GM19238 (cell line): Measurements from ENCODE around the gene HMCN2.
A peak's percentile ranks its signal among the peaks of the same experiment; 100 is the strongest.

Experiments
- DNase-seq: peaks from one replicate; pipeline ENCODE4 v3.0.0; 2011; ENCODE audit warnings: low spot score; ENCODE audit not compliant: insufficient read length

HMCN2 gene, protein sequence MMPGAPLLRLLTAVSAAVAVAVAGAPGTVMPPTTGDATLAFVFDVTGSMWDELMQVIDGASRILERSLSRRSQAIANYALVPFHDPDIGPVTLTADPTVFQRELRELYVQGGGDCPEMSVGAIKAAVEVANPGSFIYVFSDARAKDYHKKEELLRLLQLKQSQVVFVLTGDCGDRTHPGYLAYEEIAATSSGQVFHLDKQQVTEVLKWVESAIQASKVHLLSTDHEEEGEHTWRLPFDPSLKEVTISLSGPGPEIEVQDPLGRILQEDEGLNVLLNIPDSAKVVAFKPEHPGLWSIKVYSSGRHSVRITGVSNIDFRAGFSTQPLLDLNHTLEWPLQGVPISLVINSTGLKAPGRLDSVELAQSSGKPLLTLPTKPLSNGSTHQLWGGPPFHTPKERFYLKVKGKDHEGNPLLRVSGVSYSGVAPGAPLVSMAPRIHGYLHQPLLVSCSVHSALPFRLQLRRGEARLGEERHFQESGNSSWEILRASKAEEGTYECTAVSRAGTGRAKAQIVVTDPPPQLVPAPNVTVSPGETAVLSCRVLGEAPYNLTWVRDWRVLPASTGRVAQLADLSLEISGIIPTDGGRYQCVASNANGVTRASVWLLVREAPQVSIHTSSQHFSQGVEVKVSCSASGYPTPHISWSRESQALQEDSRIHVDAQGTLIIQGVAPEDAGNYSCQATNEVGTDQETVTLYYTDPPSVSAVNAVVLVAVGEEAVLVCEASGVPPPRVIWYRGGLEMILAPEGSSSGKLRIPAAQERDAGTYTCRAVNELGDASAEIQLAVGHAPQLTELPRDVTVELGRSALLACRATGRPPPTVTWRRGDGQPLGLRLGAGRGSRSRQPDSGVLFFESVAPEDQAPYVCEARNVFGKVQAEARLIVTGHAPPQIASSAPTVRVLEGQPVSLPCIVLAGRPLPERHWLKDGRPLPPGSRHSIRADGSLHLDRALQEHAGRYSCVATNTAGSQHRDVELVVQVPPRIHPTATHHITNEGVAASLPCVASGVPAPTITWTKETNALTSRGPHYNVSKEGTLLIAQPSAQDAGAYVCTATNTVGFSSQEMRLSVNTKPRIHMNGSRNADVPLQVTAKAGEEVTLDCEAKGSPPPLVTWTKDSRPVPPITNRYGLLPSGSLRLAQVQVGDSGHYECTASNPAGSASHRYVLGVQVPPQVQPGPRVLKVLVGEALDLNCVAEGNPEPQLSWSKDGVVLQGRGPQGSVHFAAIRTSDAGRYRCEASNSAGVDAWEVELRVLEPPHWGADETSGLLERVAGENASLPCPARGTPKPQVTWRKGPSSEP (N-terminal part only)

DNA sequence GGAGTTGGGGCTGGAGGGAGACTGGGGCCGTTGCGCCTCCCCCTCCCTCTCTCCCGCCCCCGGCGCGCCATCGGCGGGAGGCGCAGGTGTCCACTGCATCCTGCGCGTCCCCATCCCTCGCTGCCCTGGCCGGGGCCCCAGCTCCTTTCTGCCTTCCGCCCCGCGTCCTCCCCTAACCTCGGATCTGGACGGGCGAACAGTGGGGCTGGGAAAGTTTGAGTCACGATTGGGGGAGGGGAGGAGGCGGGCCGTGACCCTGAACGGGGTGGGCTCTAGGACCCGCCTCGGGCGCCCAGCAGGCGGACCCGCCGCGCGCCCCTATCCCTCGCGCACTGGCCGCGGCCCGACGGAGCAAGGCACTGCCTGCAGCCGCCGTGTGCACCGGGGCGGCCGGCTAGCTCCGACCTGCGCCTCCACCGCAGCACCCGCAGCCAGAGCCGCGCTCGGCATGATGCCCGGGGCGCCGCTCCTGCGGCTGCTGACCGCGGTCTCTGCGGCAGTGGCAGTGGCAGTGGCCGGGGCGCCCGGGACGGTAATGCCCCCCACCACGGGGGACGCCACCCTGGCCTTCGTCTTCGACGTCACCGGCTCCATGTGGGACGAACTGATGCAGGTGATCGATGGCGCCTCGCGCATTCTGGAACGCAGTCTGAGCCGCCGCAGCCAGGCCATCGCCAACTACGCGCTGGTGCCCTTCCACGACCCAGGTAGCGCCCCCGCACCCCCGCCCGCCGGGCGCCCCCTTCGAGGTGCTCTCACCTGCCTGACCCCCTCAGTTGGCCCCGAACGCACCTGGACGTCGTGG lies at the start of gene HMCN2:
Gene HMCN2 (plus strand): TSS at position 330 of the 805 bp plus-strand sequence. CDS start 119 bp downstream, at position 449.
- no peak for DNase-seq

DNA sequence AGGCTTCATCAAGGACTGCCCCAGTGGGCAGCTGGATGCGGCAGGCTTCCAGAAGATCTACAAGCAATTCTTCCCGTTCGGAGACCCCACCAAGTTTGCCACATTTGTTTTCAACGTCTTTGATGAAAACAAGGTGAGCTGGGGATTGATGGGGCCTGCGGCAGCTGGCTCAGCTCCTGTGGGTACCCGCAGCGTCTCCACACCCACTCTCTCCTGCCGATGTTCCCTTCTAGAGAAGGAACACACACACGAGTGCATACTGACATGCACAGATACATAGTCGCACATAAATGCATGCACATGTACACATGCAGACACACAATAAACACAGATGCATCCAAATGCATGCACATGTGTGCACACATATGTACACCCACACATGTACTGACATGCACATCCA lies 47.7 kb upstream of the HMCN2 start:
- DNase-seq = no peak

DNA sequence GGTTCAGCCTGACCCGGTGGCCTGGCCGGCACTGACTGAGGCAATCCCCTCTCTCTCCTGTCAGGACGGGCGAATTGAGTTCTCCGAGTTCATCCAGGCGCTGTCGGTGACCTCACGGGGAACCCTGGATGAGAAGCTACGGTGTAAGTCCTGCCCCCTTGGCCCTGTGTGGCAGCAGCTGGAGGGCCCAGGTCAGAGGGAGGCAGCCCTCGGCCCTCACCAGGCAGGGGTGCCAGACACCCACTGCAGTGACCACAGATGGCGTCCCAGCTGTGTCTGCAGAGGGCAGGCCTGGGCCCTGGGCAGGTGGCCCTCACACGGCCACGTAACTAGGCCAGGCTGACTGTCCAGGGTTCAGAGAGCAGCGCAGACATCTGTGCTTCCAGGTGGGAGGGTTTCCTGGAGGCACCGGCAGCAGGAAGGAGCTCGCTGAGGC lies 45.9 kb upstream of the HMCN2 start:
- DNase-seq = no peak

DNA sequence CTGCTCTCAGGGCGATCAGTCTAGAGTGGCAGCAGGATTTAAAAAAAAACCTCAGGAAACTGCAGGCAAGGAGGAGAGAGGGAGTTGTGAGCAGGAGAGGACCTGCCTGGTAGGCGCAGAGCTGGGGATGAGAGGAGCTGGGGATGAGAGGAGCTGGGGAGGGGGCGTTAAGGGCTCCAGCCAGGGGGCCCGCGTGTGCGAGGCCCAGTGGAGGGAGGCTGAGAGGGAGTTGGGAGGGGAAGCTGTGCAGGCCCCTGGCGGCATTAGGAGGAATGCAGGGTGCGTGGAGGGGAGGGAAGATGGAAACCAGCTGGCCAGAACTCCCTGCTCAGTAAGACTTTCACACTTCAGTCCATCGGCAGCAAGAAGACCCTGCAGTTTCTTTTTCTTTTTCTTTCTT lies 45.2 kb upstream of the HMCN2 start:
- no peak for DNase-seq

DNA sequence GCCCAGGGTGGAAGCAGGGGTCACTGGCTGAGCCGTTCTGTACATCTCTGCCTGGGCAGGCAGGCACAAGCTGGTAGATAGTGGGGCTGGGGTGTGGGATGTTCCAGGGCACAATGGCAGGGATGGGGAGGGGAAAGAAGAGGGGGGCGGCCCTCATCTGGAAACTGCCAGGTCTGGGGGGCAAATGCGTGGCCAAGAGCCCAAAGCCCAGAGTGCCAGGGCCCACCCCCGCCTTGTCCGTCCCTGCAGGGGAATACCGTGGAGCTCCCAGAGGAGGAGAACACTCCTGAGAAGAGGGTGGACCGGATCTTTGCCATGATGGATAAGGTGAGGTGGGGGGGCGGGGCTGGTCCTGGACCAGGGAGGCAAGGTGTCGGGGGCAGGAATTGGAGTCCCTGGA lies 42.7 kb upstream of the HMCN2 start:
- no peak for DNase-seq

DNA sequence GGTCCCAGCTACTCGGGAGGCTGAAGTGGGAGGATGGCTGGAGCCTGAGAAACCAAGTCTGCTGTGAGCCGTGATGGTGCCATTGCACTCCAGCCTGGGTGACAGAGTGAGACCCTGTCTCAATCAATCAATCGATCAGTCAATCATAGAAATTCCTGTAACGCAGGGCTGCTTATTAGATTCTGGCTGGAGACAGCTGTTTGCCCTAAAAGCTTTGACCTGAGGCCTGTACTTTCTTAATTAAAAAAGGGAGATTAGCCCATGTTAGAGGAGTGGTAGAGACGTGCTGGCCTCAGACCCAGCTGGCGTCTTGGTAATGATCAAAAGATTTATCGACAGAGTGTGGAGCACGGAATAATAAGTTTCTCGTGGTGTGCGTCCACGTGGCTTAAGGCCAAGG lies 40.5 kb upstream of the HMCN2 start:
- no peak for DNase-seq

DNA sequence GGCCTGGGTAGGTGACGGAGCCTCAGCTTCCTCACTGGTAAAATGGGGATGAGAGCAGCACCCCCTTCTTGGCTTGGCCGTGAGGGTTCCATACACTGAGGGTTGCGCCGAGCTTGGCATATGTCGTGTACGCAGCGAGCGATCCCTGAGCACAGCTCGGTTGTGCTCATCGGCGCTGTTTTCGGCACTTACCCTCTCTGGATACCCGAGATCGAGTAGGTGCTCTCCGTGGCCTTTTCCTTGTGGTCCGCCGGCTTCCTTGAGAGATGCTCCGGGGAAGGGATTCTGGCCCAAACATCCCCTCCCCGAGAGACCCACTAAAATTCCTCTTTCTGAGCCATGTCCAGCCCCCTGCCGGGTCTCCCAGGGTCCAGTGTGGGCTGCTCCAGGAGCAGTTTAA lies 40.0 kb upstream of the HMCN2 start:
- DNase-seq = no peak

DNA sequence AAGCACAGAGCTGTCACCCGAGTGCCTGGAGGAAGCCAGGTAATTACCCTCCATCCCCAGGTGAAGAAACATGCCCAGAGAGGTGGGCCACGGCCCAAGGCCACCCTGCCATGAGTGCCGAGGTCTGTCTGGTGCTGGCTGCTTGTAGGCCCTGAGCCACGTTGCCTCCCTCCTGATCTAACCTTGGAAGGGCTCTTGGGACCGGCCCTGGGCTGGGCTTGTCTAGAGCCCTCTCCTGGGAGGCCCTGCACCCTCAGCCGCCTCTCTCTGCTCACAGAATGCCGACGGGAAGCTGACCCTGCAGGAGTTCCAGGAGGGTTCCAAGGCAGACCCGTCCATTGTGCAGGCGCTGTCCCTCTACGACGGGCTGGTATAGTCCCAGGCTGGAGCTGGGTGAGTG lies 39.4 kb upstream of the HMCN2 start:
- DNase-seq = no peak

DNA sequence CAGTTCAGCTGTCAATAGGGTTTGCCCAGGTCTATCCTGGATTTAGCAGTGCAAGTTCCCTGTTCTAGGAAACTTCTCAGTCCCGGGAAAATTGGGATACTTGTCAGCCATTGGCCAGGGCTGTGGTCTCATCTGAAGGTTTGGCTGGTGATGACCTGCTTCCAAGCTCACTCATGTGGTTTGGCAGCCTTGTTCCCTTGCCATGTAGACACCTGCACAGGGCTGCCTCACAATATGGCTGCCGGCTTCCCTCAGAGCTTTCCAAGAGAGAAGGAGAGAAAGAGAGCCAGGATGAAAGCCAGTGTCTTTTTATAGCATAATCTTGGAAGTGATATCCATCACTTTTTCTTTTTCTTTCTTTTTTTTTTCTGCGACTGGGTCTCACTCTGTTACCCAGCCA lies 37.7 kb upstream of the HMCN2 start:
- no peak for DNase-seq

DNA sequence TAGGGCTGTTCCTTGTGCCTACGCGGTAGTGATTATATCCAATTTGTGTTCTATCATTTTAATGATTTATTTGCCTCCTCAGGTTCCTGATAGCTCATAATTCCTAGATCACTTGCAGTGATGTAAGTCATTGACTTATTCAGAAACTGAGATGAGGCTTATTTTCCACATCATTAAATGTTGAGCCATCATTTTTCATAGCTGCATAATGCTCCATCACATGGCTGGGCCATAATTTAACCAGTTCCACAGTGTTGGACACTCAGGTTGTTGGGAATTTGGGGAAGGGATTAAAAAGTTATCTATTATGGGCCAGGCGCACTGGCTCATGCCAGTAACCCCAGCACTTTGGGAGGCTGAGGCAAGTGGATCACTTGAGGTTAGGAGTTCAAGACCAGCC lies 35.8 kb upstream of the HMCN2 start:
- no peak for DNase-seq

DNA sequence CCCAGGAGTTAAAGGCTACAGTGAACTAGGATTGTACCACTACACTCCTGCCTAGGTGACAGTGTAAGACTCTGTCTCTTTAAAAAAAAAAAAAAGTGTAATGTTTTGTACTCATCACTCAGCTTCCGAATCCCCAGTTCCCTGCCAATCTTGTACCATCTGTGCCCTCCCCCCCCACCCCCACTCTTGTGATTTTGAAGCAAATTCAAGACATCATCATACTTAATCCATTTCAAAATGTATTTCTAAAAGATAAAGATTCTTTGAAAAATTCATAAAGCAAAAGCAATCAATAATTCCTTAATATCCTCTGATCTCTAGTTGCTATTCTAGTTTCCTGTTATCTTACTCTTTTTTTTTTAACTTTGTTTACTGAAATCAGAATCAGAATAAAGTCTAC lies 34.9 kb upstream of the HMCN2 start:
- no peak for DNase-seq

DNA sequence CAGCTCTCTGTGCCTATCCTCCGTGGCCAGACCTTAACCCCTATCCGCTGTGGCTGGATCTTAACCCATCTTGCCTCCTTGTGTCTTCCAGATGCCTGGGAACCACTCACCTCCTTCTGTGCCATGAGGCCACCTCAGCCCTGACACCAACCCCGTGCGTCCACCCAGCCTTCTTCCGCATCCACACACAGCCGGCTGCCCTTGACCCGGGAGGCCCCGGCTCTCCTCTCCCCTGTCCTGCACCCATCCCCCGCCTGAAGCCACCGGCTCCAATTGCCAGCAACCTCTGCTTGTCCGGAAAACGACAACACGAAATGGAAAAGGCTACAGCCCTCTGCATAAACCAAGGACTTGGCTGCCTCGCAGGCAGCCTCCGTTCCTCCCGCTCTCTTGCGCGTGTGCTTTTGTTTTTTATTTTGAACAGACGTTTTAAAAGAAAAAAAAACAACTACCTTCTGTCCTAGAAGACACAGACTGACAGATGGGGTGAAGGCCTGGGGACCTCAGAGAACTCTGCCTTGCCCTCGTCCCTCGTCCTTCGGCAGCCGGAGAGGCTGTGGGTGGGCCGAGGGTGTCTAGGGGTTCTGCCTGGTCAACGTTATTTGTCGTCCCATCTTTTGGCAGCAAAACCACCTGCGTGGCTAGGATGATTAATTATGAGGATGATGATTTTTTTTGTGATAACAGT lies 32.5 kb upstream of the HMCN2 start:
- DNase-seq = no peak

DNA sequence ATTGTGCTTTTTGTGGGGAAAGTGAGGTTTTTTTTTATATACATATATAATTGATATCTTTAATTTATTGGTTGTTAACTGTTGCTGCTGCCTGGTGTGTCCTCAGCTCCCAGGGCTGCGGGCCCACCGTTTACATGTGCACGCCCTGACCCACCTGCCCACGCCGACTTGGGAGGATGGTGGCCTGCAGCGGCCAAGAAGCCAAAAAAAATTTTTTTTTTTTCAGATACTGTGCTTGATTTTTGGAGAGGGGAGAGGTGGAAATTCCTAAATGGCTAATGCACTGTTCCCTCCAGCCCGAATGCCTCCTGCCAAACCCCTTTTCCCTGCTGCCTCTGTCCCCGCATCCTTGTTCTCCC lies 32.0 kb upstream of the HMCN2 start:
- DNase-seq = no peak

DNA sequence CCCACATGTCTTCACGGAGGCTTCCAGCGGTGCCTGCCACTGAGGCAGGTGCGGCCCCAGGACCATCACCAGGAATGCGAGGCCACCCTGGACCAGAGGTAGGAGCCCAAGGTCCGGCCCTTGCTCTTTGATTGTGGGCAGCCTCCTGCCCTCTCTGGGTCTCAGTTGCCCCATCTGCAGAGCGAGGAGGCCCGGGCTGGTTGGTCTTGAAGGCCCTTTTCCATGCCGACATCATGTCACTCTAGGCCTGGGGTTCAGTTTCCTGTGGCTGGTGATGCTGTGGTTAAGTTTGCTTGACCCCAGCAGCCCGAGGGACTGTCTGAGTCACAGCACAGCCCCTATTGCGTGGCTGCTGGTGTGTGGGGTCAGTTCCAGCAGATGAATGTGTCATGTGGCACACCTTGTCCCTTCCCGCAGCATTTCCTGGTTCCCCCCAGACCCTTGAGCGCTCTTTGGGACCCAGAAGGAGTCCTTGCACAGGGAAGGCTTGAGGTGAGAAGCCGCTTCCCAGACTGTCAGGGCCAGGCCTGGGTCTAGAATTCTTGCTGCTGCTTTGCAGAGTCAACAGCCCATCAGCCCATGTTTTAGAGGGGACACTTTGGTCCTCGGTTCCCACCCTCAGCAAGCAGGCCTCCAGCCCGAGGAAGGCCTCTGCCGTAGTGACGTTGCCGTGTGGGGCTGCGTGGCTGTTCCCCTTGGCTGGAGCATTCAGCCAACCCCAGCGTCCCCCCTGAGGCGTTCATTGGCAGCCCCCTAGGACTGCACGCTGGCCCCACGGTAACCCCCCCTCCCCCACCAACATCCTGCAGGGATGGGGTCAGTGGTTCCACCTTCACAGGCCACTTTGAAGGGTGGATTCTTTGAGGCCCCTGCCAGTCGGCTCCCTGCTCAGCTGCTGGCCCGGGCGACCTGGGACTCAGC lies 31.0 kb upstream of the HMCN2 start:
- DNase-seq = no peak

DNA sequence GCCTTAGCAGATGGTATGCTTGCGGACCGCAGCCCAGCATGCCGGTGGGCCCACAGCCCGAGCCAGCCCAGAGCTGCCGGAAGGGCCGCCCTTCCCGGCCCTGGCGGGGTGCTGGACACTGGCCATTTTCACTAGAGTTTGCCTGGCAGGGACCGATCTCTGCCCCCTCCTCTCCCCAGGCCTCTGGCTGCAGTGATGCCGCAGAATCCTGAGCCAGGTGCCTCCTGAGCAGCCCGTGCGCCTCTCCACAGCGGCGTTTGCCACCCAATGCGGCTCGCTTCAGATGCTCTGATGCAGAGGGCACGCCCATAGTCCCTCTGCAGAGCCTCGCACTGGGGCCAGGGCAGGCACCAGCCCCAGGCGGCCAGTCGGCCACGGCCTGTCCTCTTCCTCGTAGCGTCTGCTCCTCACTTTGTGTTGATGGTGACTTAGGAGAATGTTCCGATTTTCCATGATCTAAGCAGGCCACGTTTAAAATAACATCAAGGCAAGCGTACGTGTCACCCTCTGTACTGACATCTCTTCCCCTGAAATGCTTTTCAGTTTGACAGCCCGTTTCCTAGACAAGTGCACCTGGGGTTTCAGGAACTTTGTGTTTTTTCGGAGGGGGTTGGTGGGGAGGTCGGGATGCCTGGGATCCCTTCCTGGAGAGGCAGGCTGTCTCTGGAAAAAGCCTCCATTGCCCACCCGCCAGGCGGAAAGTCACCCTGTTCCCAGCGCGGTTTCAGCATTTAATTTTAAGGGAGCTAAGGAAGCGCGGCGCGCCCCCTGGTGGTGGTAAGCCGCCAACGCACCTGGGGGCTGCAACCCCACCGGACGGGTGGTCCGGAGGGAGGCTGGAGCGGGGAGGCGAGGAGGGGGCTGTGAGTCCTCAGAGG lies 29.8 kb upstream of the HMCN2 start:
- DNase-seq = peak; percentile 48

DNA sequence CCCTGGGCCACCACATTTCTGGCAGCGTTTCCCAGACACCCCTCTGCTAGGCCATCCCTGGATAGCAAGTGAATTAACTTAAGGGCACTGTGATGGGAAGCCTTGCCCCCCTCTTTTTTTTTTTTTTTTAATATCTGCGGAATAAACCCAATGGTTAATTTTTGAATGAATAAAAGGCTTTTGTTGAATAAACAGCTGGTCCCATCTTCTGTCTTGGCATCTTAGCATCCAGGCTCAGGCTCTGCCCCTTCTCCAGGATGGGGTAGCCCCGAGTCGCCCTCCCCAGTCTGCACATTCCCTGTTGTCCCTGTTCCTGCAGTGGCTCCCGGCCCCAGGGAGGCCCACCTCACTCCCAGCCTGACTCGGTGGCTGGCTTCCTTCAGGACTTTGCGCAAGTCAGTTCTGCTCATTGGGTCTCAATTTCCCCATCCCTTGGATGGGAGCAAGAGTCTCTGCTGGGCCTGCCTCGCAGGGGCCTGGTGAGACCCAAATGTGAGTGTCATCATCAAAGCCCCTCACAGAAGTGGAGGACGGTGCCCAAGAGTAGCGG lies 29.0 kb upstream of the HMCN2 start:
- DNase-seq = no peak

DNA sequence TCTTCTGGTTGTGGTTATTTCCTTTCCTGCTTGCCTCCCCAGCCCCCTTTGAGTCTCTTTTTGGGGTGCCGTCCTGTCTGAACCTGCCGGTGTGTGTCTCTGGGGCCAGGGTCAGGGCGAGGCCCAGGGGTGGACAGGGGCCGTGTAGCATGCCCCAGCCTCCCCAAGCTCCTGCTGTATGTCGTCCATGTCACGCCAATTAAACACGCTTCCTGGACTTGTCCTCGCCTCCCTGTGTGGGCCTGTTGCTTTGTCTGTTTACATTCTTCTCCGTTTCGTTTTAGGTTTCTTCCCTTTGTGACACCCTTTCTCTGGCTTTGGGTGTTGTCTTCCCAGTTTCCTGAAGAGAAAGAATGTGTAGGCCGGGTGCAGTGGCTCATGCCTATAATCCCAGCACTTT lies 28.5 kb upstream of the HMCN2 start:
- DNase-seq = no peak
